Endothelial cell of umbilical vein (primary cell): Measurements from ENCODE around the gene SETD3. TPM values are rescaled to one million over a fixed set of nuclear protein-coding genes. Genes with fewer than 3 reads are reported as not detected.

Source experiments
- BruUV-seq: library from RNA; stranded (reverse); fragments of 400-500 nt; replicated peaks from 2 replicates; lab custom pipeline; 2021; lab: Mats Ljungman, UMichigan
- CTCF ChIA-PET: fragments of 300-600, 350-600 bp; sonication (Branson Sonifier 250); formaldehyde crosslinking; loops from one replicate; lab custom pipeline; 2021; ENCODE audit warnings: antibody characterized with exemption, inconsistent platforms; lab: Charles Lee
- POLR2A ChIA-PET: fragments of 300-600, 350-600 bp; sonication (Branson Sonifier 250); formaldehyde crosslinking; loops from one replicate; lab custom pipeline; 2021; ENCODE audit warnings: antibody characterized with exemption, inconsistent platforms; lab: Charles Lee
- DNase-seq: peaks from one replicate; pipeline ENCODE4 v3.0.0-alpha.2; 2011; ENCODE audit warnings: low read depth, low spot score
- FAIRE-seq: peaks from 2 replicates; lab custom pipeline; 2011; peaks lifted over from hg19 to GRCh38; lab: Jason Lieb, UNC
- H2AFZ ChIP-seq: 2 replicates; pipeline ENCODE4 v1.6.0; 2012; ENCODE audit warnings: low read depth, low read length, control low read depth, inconsistent platforms
- H3K27ac ChIP-seq: 2 replicates; pipeline ENCODE4 v1.5.1; 2011; ENCODE audit warnings: low read depth, mild to moderate bottlenecking, control low read depth, low read length, moderate library complexity; ENCODE audit not compliant: insufficient read depth
- H3K27me3 ChIP-seq, 2 experiments: 2 replicates each; pipeline versions ENCODE4 v1.6.0 to v1.6.1; 2011; ENCODE audit warnings: low read length in 2 of 2, mixed read lengths in 1 of 2; ENCODE audit not compliant: control insufficient read depth in 2 of 2, insufficient read depth in 2 of 2
- H3K36me3 ChIP-seq, 2 experiments: 2 replicates in 1 of 2; 3 replicates in 1 of 2; pipeline ENCODE4 v1.5.1; 2011; ENCODE audit warnings: low read length in 2 of 2, mild to moderate bottlenecking in 1 of 2, moderate library complexity in 1 of 2; ENCODE audit not compliant: control insufficient read depth in 2 of 2, insufficient read depth in 2 of 2; ENCODE audit errors: extremely low read depth in 1 of 2
- H3K4me1 ChIP-seq: 3 replicates; pipeline ENCODE4 v1.5.1; 2011; ENCODE audit warnings: mild to moderate bottlenecking, low read length; ENCODE audit not compliant: control insufficient read depth, insufficient read depth; ENCODE audit errors: extremely low read depth
- H3K4me2 ChIP-seq: 2 replicates; pipeline ENCODE4 v1.6.1; 2011; ENCODE audit warnings: low read length, control low read depth, mixed read lengths; ENCODE audit not compliant: insufficient read depth
- H3K4me3 ChIP-seq, 3 experiments: fragments of 200-600 bp in 1 of 3; sonication (generic), shearing (Covaris generic) in 1 of 3; replicated peaks in 1 of 3; 2 replicates each; pipeline ENCODE4 v1.5.1; 2011 to 2016; ENCODE audit warnings: control low read depth in 3 of 3, low read length in 3 of 3, mild to moderate bottlenecking in 2 of 3, inconsistent platforms in 1 of 3, low read depth in 1 of 3, moderate library complexity in 1 of 3; ENCODE audit not compliant: insufficient read depth in 1 of 3
- H3K79me2 ChIP-seq: 2 replicates; pipeline ENCODE4 v1.6.0; 2012; ENCODE audit warnings: low read length, inconsistent platforms; ENCODE audit not compliant: control insufficient read depth, insufficient read depth
- H3K9ac ChIP-seq: replicated peaks from 2 replicates; pipeline ENCODE3; 2011; ENCODE audit warnings: low read length, control low read depth; ENCODE audit not compliant: insufficient read depth; ENCODE audit errors: extremely low read depth
- H3K9me1 ChIP-seq: replicated peaks from 3 replicates; pipeline ENCODE4 v1.6.0; 2011; ENCODE audit warnings: mild to moderate bottlenecking, low read length; ENCODE audit not compliant: control insufficient read depth, insufficient read depth; ENCODE audit errors: extremely low read depth
- H3K9me3 ChIP-seq: replicated peaks from 2 replicates; pipeline ENCODE4 v1.5.1; 2012; ENCODE audit warnings: low read length, inconsistent platforms; ENCODE audit not compliant: control insufficient read depth, insufficient read depth
- H4K20me1 ChIP-seq: replicated peaks from 2 replicates; pipeline ENCODE3; 2011; ENCODE audit warnings: mild to moderate bottlenecking, low read length; ENCODE audit not compliant: control insufficient read depth, insufficient read depth; ENCODE audit errors: extremely low read depth
- CTCF ChIP-seq, 2 donors: IDR thresholded peaks; 1 replicate in 1 of 2; 2 replicates in 1 of 2; pipeline ENCODE4 v1.5.1; 2011; ENCODE audit warnings: low read length in 2 of 2, mild to moderate bottlenecking in 2 of 2, moderate library complexity in 2 of 2, control low read depth in 1 of 2, inconsistent platforms in 1 of 2, low read depth in 1 of 2; ENCODE audit not compliant: insufficient read depth in 1 of 2; ENCODE audit errors: extremely low read depth in 1 of 2
- EZH2 ChIP-seq: IDR thresholded peaks from 2 replicates; pipeline ENCODE4 v1.6.1; 2012; ENCODE audit warnings: borderline replicate concordance, low read depth, mild to moderate bottlenecking, moderate library complexity, low read length, inconsistent platforms; ENCODE audit not compliant: severe bottlenecking
- FOS ChIP-seq: IDR thresholded peaks from 2 replicates; pipeline ENCODE4 v1.6.1; 2011; ENCODE audit warnings: mild to moderate bottlenecking, low read length, moderate library complexity, borderline replicate concordance; ENCODE audit not compliant: insufficient read depth
- GATA2 ChIP-seq: IDR thresholded peaks from 2 replicates; pipeline ENCODE4 v1.7.0; 2011; ENCODE audit warnings: low read depth, mild to moderate bottlenecking, moderate library complexity, mixed read lengths, low read length; ENCODE audit not compliant: insufficient read length, insufficient read depth
- JUN ChIP-seq: IDR thresholded peaks from 2 replicates; pipeline ENCODE4 v1.6.1; 2011; ENCODE audit warnings: borderline replicate concordance, low read depth; ENCODE audit not compliant: insufficient read length, insufficient read depth
- MYC ChIP-seq: IDR thresholded peaks from one replicate; pipeline ENCODE4 v1.6.1; 2011; ENCODE audit warnings: mild to moderate bottlenecking, low read depth, low read length
- POLR2A ChIP-seq: IDR thresholded peaks from 2 replicates; pipeline ENCODE4 v1.6.1; 2012; ENCODE audit warnings: low read depth, mild to moderate bottlenecking, control low read depth, low read length
- POLR2AphosphoS5 ChIP-seq: IDR thresholded peaks from 2 replicates; pipeline ENCODE4 v1.6.1; 2012; ENCODE audit warnings: low read depth, mild to moderate bottlenecking, control low read depth, low read length, moderate library complexity; ENCODE audit not compliant: insufficient read depth
- dilution Hi-C: fragments of 300-500 bp; cut with MboI; formaldehyde crosslinking; loops from one replicate; pipeline ENCODE4 v1.15.0; 2019; ENCODE audit warnings: low sequenced_read_pairs; ENCODE audit not compliant: extremely low pct_ligation_motif_present
- intact Hi-C: fragments of 100-400 bp; cut with micrococcal nuclease; formaldehyde crosslinking; loops from one replicate; pipeline ENCODE4 v1.10.0; 2022
- polyA plus RNA-seq, 4 experiments: library from polyadenylated mRNA; depleted of rRNA in 3 of 4; stranded (reverse) in 3 of 4; unstranded in 1 of 4; fragments of >200 nt; gene quantifications; 2 replicates each; pipeline versions ENCODE4 v1.2.1 to v1.2.3, GENCODE V29; 2011 to 2012; ENCODE audit warnings: missing spikeins in 1 of 4
- total RNA-seq: library from RNA; stranded (reverse); gene quantifications from 2 replicates; pipeline ENCODE4 v1.2.3, GENCODE V29; 2021
- TF ChIP-seq, protein P1 (sequence below): IDR thresholded peaks from 2 replicates; pipeline ENCODE4 v1.6.1; 2011; ENCODE audit not compliant: insufficient read depth, insufficient read length

Gene SETD3
- total and polyA plus RNA-seq, 2 donors (not counting 3 experiments of a cell fraction or from before 2014, with no cell fraction given), result 18.1 to 53.1 TPM

DNA sequence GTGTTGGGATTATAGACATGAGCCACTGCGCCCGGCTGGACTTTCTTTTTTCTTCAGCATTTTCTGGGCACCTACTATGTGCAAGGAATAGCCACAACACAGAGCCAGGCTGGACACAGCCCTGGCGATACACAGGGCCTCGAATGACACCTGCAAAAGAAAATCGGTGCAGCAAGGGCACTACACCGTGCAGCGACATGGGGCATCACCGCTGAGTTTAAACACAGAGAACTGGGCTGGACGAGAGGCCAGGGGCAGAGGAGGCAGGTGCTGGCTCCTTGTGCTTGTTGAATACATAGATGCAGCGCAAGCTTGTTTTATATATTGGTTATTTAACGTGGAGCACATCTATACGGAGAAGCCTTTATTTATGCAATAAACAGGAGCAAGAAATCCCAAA is 92.4 kb downstream of the SETD3 start:
- H4K20me1 ChIP-seq, result no peaks in the 10 kb centered on the region
- H3K27ac ChIP-seq, result no peak overlapping the region
- H3K36me3 ChIP-seq, result no peaks in the 10 kb centered on the region
- no peak overlapping the region for H2AFZ ChIP-seq
- H3K4me3 ChIP-seq, result no peak overlapping the region
- no peaks in the 10 kb centered on the region for H3K79me2 ChIP-seq
- H3K27me3 ChIP-seq, result peaks cover 0 to 3% of the 10 kb centered on the region in 2 experiments
- H3K4me1 ChIP-seq, result peaks cover 19% of the 10 kb centered on the region
- FAIRE-seq (no peak), DNase-seq (no peak)
- dilution Hi-C loops (no loop called here), intact Hi-C loops (no loop called here)
- no peak overlapping the region for H3K4me2 ChIP-seq
- POLR2A ChIA-PET, result no interaction called here
- CTCF ChIA-PET, result interaction anchor here (0.9 to 8.0 kb wide), 12 partner anchors 9 to 68 kb away, joined by 3 to 237 read pairs (median 6); no protein-coding TSS in a partner anchor
- BruUV-seq, result no TSS peak
- H3K9ac ChIP-seq, result no peak overlapping the region
- H3K9me3 ChIP-seq, result no peaks in the 10 kb centered on the region
- TF ChIP-seq EZH2 (no peak), POLR2AphosphoS5 (no peak), FOS (no peak), POLR2A (no peak), GATA2 (no peak), CTCF (IDR thresholded peaks at IDR 0.05; ENCODE audit: extremely low read depth in 1 of 2, insufficient read depth in 1 of 2, low read depth in 1 of 2, low read length in 2 of 2) (no peak), MYC (no peak), JUN (no peak)
- TF ChIP-seq, protein P1, sequence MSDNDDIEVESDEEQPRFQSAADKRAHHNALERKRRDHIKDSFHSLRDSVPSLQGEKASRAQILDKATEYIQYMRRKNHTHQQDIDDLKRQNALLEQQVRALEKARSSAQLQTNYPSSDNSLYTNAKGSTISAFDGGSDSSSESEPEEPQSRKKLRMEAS, result no peak
- H3K9me1 ChIP-seq, result no peaks in the 10 kb centered on the region
